ENCODE measurements around the gene SULT1A1.

Gene SULT1A1

DNA sequence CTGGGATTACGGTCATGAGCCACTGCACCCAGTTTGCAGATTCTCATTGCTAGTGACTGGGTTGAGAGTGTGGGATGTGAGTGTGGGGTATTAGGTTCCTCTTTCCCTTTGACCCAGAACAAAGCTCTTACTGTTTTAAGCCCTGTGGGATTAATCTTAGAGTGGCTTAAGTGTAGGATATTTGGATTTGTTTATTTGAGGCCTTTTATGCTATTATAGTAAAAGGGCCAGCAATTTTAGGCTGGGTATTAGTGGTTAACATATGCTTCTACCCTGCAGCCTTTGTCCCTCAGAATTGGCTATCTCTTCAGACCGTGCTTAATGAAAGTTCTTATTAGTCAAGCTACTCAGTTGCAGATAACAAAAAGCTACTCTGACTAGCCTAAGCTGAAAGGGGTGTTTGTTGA, 52.9 kb downstream of the SULT1A1 start:
- no peak for DNase-seq

DNA sequence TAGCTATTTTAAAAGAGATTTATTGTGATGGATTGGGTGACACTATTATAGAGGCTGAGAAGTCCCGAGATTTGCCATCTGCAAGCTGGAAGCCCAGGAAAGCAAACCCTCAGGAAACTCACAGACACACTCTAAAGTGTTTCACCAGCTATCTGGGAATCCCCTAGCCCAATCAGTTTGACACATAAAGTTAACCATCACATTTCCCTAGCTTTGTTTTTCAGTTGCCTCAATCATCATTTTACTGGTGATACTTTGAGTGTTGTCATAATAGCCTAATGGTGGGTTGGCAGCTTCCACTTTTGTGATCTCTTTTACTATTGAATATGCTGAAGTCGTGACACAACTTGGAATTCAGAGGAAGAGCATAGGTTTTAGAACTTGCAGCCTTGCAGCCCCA, 54.3 kb downstream of the SULT1A1 start:
- DNase-seq, result no peak

All from NCI-H1417 (cell line).